ENCODE measurements around the gene LIN37.
"Not testable (repeated sequence)": the region's sequence is repeated elsewhere in the genome, so short reads cannot be mapped to it uniquely, and the experiment has no call there.

Gene LIN37

GRCh38 chr19:35767288-35768081 lies 19.1 kb downstream of the LIN37 start:
- DNase-seq, result peak in 1 of 10 donors; percentile 62

GRCh38 chr19:35768082-35768421 lies 19.7 kb downstream of the LIN37 start:
- DNase-seq, result peak in 1 of 10 donors; percentile 39
- intact Hi-C loops (cut with DNase I), result no loop called here

More at GRCh38 chr19:35767288-35768081, 19.1 kb downstream of the LIN37 start:
- intact Hi-C loops (cut with DNase I), result no loop called here

- not testable (repeated sequence) for DNase-seq
Observed at GRCh38 chr19:35772362-35772761, 24.0 kb downstream of the LIN37 start.

GRCh38 chr19:35773020-35773806 lies 24.8 kb downstream of the LIN37 start:
- no peak for DNase-seq
- intact Hi-C loops (cut with DNase I), result loop anchor here (10.0 kb wide), 1 partner anchor 162 kb away; the partner anchor contains the start of gene LRFN3

More at GRCh38 chr19:35772362-35772761, 24.0 kb downstream of the LIN37 start:
- intact Hi-C loops (cut with DNase I), result loop anchor here (10.0 kb wide), 1 partner anchor 162 kb away; the partner anchor contains the start of gene LRFN3

- no peak for DNase-seq
- intact Hi-C loops (cut with DNase I), result loop anchor here (1.0 to 10.0 kb wide), 2 partner anchors 16 to 160 kb away; partner anchors contain the start of genes LRFN3 and PROSER3
Observed at GRCh38 chr19:35774274-35775045, 26.1 kb downstream of the LIN37 start.

GRCh38 chr19:35775046-35775297 lies 26.6 kb downstream of the LIN37 start:
- no peak for DNase-seq
- intact Hi-C loops (cut with DNase I), result loop anchor here (1.0 to 10.0 kb wide), 2 partner anchors 17 to 160 kb away; partner anchors contain the start of genes LRFN3 and PROSER3

- intact Hi-C loops (cut with DNase I), result loop anchor here (1.0 to 10.0 kb wide), 3 partner anchors 17 to 159 kb away; partner anchors contain the start of genes APLP1, LRFN3 and PROSER3
- peak; percentile 98 to 100 (median 100) for DNase-seq
Observed at GRCh38 chr19:35775298-35776101, 27.1 kb downstream of the LIN37 start, which contains the start of gene ARHGAP33. Gene ARHGAP33 (plus strand): TSS chr19:35775564. CDS start chr19:35775659, 95 bp downstream.

- DNase-seq, result peak in 1 of 10 donors; percentile 84
- intact Hi-C loops (cut with DNase I), result loop anchor here (2.0 to 10.0 kb wide), 2 partner anchors 93 to 159 kb away; partner anchors contain the start of genes APLP1 and LRFN3
Observed at GRCh38 chr19:35776102-35776788, 27.9 kb downstream of the LIN37 start.

GRCh38 chr19:35777086-35777841 lies 28.9 kb downstream of the LIN37 start:
- intact Hi-C loops (cut with DNase I), result loop anchor here (2.0 to 10.0 kb wide), 2 partner anchors 92 to 158 kb away; partner anchors contain the start of genes APLP1 and LRFN3
- DNase-seq, result peak in 4 of 10 donors; percentile 18 to 80 (median 48)

- intact Hi-C loops (cut with DNase I), result loop anchor here (2.0 to 10.0 kb wide), 2 partner anchors 91 to 157 kb away; partner anchors contain the start of genes APLP1 and LRFN3
- no peak for DNase-seq
Observed at GRCh38 chr19:35777961-35778360, 29.6 kb downstream of the LIN37 start.

GRCh38 chr19:35779033-35779432 lies 30.7 kb downstream of the LIN37 start:
- no peak for DNase-seq
- intact Hi-C loops (cut with DNase I), result loop anchor here (10.0 kb wide), 1 partner anchor 156 kb away; the partner anchor contains the start of gene LRFN3

- intact Hi-C loops (cut with DNase I), result no loop called here
- DNase-seq, result no peak
Observed at GRCh38 chr19:35780058-35780457, 31.7 kb downstream of the LIN37 start.

GRCh38 chr19:35780717-35781116 lies 32.3 kb downstream of the LIN37 start:
- intact Hi-C loops (cut with DNase I), result no loop called here
- DNase-seq, result peak in 1 of 10 donors; percentile 70

GRCh38 chr19:35781650-35782049 lies 33.3 kb downstream of the LIN37 start:
- DNase-seq, result no peak
- intact Hi-C loops (cut with DNase I), result no loop called here

GRCh38 chr19:35782589-35782988 lies 34.2 kb downstream of the LIN37 start:
- intact Hi-C loops (cut with DNase I), result no loop called here
- no peak for DNase-seq

- intact Hi-C loops (cut with DNase I), result no loop called here
- DNase-seq, result peak in 1 of 10 donors; percentile 68
Observed at GRCh38 chr19:35783469-35784434, 35.4 kb downstream of the LIN37 start.
